HepG2 (cell line): ENCODE data around the gene UBE2N. TPM values are rescaled to one million over a fixed set of nuclear protein-coding genes. Genes with fewer than 3 reads are reported as not detected.

Experiments used
- ATAC-seq: fragments of 200-7000 bp; cut with Tn5 transposase; 3 replicates; pipeline ENCODE4 v1.9.1; 2020; ENCODE audit warnings: mild to moderate bottlenecking, moderate library complexity
- BruUV-seq: library from RNA; stranded (reverse); fragments of 400-500 nt; replicated peaks from 2 replicates; lab custom pipeline; 2021; lab: Mats Ljungman, UMichigan
- CTCF ChIA-PET: fragments of 300-600 bp; formaldehyde crosslinking; extraction: SDS; loops from one replicate; lab custom pipeline; 2021; ENCODE audit warnings: low total read pairs, inconsistent platforms, low intra/inter-chr PET ratio; lab: Yijun Ruan, JAX
- POLR2A ChIA-PET: fragments of 350-600 bp; sonication (Branson Sonifier 250); formaldehyde crosslinking; loops from one replicate; lab custom pipeline; 2020; ENCODE audit warnings: antibody characterized with exemption, inconsistent platforms; lab: Yijun Ruan, JAX
- DNase-seq: peaks from one replicate; pipeline ENCODE4 v3.0.0-alpha.2; 2015; ENCODE audit warnings: low spot score
- FAIRE-seq: peaks from 3 replicates; lab custom pipeline; 2011; peaks lifted over from hg19 to GRCh38; lab: Jason Lieb, UNC
- H2AFZ ChIP-seq: one replicate; pipeline ENCODE4 v1.6.1; 2011; ENCODE audit warnings: low read length, inconsistent platforms
- H3K27ac ChIP-seq: fragments of 300-600 bp; 3 replicates; pipeline ENCODE4 v1.8.0; 2011; ENCODE audit warnings: mixed run types, mild to moderate bottlenecking, mixed read lengths, low read length, inconsistent platforms; ENCODE audit not compliant: insufficient read depth; ENCODE audit errors: extremely low read length
- H3K27me3 ChIP-seq, 2 experiments: fragments of 200-600 bp in 1 of 2; 2 replicates in 1 of 2; 3 replicates in 1 of 2; pipeline versions ENCODE4 v1.6.0 to v1.8.0; 2011; ENCODE audit warnings: low read length in 2 of 2, mild to moderate bottlenecking in 2 of 2, moderate library complexity in 2 of 2, inconsistent platforms in 1 of 2; ENCODE audit not compliant: insufficient read depth in 2 of 2, control insufficient read depth in 1 of 2
- H3K36me3 ChIP-seq, 2 experiments: fragments of 200-600 bp in 1 of 2; replicated peaks in 1 of 2; 2 replicates in 1 of 2; 3 replicates in 1 of 2; pipeline versions ENCODE4 v1.5.1 to v1.8.0; 2011; ENCODE audit warnings: low read length in 2 of 2, inconsistent platforms in 1 of 2; ENCODE audit not compliant: insufficient read depth in 2 of 2, control insufficient read depth in 1 of 2
- H3K4me1 ChIP-seq: 2 replicates; pipeline ENCODE4 v1.5.1; 2012; ENCODE audit warnings: low read length, inconsistent platforms; ENCODE audit not compliant: insufficient read depth
- H3K4me2 ChIP-seq: 2 replicates; pipeline ENCODE4 v1.6.0; 2011; ENCODE audit warnings: low read depth, low read length, inconsistent platforms
- H3K4me3 ChIP-seq, 3 experiments: fragments of 200-600 bp in 1 of 3; sonication (generic), shearing (Covaris generic) in 1 of 3; replicated peaks in 1 of 3; 2 replicates each; pipeline ENCODE4 v1.5.1; 2011 to 2016; ENCODE audit warnings: low read length in 3 of 3, inconsistent platforms in 2 of 3, low read depth in 2 of 3, mild to moderate bottlenecking in 2 of 3, control low read depth in 1 of 3, mixed read lengths in 1 of 3; ENCODE audit not compliant: insufficient read depth in 1 of 3
- H3K79me2 ChIP-seq: one replicate; pipeline ENCODE4 v1.6.1; 2011; ENCODE audit warnings: low read length, inconsistent platforms; ENCODE audit not compliant: insufficient read depth
- H3K9ac ChIP-seq: 2 replicates; pipeline ENCODE4 v1.6.0; 2011; ENCODE audit warnings: mild to moderate bottlenecking, low read depth, low read length, inconsistent platforms; ENCODE audit not compliant: insufficient read depth
- H3K9me3 ChIP-seq: 2 replicates; pipeline ENCODE4 v1.5.1; 2012; ENCODE audit warnings: mild to moderate bottlenecking, low read length
- H4K20me1 ChIP-seq: 2 replicates; pipeline ENCODE4 v1.6.0; 2011; ENCODE audit warnings: inconsistent platforms, mild to moderate bottlenecking, low read length, moderate library complexity; ENCODE audit not compliant: insufficient read depth
- SPEN ChIP-seq: sonication (generic); formaldehyde crosslinking; IDR thresholded peaks from 2 replicates; pipeline ENCODE4 v1.5.1; 2020; ENCODE audit warnings: low read depth, mild to moderate bottlenecking, missing genetic modification reagents
- WGBS: methylation state at CpG from one replicate; pipeline ENCODE4 v1.1.6; 2017; ENCODE audit warnings: low lambda C conversion rate; 5-methylcytosine and 5-hydroxymethylcytosine counted together
- in situ Hi-C: cut with HindIII; loops from 2 replicates; pipeline ENCODE4 v1.10.0; 2017; ENCODE audit warnings: low pct_unique_long_range_greater_than_20kb; ENCODE audit not compliant: extremely low pct_ligation_motif_present
- intact Hi-C: fragments of 100-400 bp; cut with micrococcal nuclease; formaldehyde crosslinking; loops from one replicate; pipeline ENCODE4 v1.10.0; 2022; ENCODE audit not compliant: unreplicated experiment
- polyA plus RNA-seq, 8 experiments: library from polyadenylated mRNA; depleted of rRNA in 3 of 8; stranded (reverse) in 7 of 8; unstranded in 1 of 8; fragments of >200 nt; fragmentation: Illumina TruSeq in 4 of 8; extraction: Trizol in 4 of 8; gene quantifications; 2 replicates each; pipeline versions ENCODE4 v1.2.1 to v1.2.3, GENCODE V29; 2011 to 2016; ENCODE audit warnings: low read depth in 4 of 8, missing spikeins in 1 of 8, mixed read lengths in 1 of 8; ENCODE audit not compliant: insufficient read depth in 1 of 8
- total RNA-seq, 5 experiments: library from RNA; depleted of rRNA; stranded (reverse); fragments of >200 nt; fragmentation: Illumina TruSeq; extraction: Trizol; gene quantifications; 2 replicates each; pipeline ENCODE4 v1.2.3, GENCODE V29; 2016; ENCODE audit warnings: low read depth in 1 of 5
- TF ChIP-seq, protein P1 (sequence below): sonication (generic); formaldehyde crosslinking; IDR thresholded peaks from 2 replicates; pipeline ENCODE4 v1.5.0; 2020; ENCODE audit warnings: mild to moderate bottlenecking, missing genetic modification reagents, borderline replicate concordance
- TF ChIP-seq, protein P2 (sequence below): fragments of 450-650 bp; IDR thresholded peaks from 2 replicates; pipeline ENCODE4 v1.6.1; 2017
- TF ChIP-seq, protein P3 (sequence below): sonication (generic); formaldehyde crosslinking; IDR thresholded peaks from 2 replicates; pipeline ENCODE4 v1.4.0; 2020; ENCODE audit warnings: missing genetic modification reagents, borderline replicate concordance
- TF ChIP-seq, protein P4 (sequence below): sonication (generic); formaldehyde crosslinking; IDR thresholded peaks from 2 replicates; pipeline ENCODE4 v1.8.1; 2023; ENCODE audit warnings: mild to moderate bottlenecking, moderate library complexity, missing genetic modification reagents

Gene UBE2N
- total and polyA plus RNA-seq, 2 of the 13 experiments (the other 11 are each of a cell fraction or from before 2014, with no cell fraction given), result 188 to 197 TPM

DNA sequence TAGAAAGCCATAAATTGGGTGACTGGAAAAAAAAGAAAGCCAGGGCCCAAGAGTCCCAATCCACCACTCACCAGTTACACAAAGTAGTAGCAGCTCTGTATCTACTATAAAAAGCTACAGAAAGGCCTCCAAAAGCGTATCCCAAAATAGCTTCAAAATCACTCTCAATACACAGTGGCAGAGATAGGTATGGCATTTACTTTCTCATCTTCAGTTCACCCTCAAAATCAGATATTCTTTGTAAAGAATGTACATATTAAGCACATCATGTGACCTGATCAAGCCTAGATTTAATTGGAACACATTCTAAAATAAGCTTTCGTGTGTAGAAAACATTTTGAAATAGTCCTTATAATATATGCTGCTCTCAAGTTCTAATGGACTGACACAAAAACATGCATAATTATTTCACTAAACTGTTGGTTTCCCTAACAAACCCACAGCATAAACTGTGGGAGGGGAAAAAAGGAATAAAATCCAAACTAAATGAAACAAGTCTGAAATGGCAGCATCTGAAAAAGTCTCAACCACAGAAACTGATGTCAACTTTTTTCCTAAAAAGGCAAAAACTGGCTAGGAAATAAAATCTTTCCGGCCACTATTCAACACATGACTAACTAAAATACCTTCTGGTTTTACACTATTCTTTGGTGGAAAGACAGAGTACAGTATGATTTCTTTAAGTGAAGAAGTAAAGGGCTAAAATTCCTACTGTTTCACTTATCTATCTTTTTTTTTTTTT is 25.9 kb downstream of the UBE2N start:
- DNase-seq (no peak), ATAC-seq (no peak), FAIRE-seq (no peak)
- Histone ChIP-seq H3K36me3 (peaks cover 0 to 3% of the 10 kb centered on the region in 2 experiments; a peak in 2 of 5 replicates), H4K20me1 (peaks cover 78% of the 10 kb centered on the region), H3K27ac (no peak overlapping the region), H3K4me1 (peaks cover 52% of the 10 kb centered on the region), H3K9ac (no peak overlapping the region), H3K4me3 (no peak overlapping the region), H2AFZ (no peak overlapping the region), H3K4me2 (no peak overlapping the region), H3K27me3 (no peaks in the 10 kb centered on the region), H3K79me2 (peaks cover 96% of the 10 kb centered on the region), H3K9me3 (no peaks in the 10 kb centered on the region)
- ChIA-PET CTCF (no interaction called here), POLR2A (no interaction called here)
- 90% methylated on average over 3 of the region's 3 CpGs for WGBS
- no TSS peak for BruUV-seq
- intact Hi-C loops (no loop called here), in situ Hi-C loops (loop anchor here (10.0 kb wide), 1 partner anchor 631 kb away; no protein-coding TSS in a partner anchor)
- TF ChIP-seq, protein P1, sequence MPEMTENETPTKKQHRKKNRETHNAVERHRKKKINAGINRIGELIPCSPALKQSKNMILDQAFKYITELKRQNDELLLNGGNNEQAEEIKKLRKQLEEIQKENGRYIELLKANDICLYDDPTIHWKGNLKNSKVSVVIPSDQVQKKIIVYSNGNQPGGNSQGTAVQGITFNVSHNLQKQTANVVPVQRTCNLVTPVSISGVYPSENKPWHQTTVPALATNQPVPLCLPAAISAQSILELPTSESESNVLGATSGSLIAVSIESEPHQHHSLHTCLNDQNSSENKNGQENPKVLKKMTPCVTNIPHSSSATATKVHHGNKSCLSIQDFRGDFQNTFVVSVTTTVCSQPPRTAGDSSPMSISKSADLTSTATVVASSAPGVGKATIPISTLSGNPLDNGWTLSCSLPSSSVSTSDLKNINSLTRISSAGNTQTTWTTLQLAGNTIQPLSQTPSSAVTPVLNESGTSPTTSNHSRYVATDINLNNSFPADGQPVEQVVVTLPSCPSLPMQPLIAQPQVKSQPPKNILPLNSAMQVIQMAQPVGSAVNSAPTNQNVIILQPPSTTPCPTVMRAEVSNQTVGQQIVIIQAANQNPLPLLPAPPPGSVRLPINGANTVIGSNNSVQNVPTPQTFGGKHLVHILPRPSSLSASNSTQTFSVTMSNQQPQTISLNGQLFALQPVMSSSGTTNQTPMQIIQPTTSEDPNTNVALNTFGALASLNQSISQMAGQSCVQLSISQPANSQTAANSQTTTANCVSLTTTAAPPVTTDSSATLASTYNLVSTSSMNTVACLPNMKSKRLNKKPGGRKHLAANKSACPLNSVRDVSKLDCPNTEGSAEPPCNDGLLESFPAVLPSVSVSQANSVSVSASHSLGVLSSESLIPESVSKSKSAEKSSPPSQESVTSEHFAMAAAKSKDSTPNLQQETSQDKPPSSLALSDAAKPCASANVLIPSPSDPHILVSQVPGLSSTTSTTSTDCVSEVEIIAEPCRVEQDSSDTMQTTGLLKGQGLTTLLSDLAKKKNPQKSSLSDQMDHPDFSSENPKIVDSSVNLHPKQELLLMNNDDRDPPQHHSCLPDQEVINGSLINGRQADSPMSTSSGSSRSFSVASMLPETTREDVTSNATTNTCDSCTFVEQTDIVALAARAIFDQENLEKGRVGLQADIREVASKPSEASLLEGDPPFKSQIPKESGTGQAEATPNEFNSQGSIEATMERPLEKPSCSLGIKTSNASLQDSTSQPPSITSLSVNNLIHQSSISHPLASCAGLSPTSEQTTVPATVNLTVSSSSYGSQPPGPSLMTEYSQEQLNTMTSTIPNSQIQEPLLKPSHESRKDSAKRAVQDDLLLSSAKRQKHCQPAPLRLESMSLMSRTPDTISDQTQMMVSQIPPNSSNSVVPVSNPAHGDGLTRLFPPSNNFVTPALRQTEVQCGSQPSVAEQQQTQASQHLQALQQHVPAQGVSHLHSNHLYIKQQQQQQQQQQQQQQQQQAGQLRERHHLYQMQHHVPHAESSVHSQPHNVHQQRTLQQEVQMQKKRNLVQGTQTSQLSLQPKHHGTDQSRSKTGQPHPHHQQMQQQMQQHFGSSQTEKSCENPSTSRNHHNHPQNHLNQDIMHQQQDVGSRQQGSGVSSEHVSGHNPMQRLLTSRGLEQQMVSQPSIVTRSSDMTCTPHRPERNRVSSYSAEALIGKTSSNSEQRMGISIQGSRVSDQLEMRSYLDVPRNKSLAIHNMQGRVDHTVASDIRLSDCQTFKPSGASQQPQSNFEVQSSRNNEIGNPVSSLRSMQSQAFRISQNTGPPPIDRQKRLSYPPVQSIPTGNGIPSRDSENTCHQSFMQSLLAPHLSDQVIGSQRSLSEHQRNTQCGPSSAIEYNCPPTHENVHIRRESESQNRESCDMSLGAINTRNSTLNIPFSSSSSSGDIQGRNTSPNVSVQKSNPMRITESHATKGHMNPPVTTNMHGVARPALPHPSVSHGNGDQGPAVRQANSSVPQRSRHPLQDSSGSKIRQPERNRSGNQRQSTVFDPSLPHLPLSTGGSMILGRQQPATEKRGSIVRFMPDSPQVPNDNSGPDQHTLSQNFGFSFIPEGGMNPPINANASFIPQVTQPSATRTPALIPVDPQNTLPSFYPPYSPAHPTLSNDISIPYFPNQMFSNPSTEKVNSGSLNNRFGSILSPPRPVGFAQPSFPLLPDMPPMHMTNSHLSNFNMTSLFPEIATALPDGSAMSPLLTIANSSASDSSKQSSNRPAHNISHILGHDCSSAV (CRISPR knock-in tag), result no peak
- TF ChIP-seq, protein P2, sequence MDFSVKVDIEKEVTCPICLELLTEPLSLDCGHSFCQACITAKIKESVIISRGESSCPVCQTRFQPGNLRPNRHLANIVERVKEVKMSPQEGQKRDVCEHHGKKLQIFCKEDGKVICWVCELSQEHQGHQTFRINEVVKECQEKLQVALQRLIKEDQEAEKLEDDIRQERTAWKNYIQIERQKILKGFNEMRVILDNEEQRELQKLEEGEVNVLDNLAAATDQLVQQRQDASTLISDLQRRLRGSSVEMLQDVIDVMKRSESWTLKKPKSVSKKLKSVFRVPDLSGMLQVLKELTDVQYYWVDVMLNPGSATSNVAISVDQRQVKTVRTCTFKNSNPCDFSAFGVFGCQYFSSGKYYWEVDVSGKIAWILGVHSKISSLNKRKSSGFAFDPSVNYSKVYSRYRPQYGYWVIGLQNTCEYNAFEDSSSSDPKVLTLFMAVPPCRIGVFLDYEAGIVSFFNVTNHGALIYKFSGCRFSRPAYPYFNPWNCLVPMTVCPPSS, result no peak
- no peak for TF ChIP-seq SPEN (CRISPR knock-in tag)
- TF ChIP-seq, protein P3, sequence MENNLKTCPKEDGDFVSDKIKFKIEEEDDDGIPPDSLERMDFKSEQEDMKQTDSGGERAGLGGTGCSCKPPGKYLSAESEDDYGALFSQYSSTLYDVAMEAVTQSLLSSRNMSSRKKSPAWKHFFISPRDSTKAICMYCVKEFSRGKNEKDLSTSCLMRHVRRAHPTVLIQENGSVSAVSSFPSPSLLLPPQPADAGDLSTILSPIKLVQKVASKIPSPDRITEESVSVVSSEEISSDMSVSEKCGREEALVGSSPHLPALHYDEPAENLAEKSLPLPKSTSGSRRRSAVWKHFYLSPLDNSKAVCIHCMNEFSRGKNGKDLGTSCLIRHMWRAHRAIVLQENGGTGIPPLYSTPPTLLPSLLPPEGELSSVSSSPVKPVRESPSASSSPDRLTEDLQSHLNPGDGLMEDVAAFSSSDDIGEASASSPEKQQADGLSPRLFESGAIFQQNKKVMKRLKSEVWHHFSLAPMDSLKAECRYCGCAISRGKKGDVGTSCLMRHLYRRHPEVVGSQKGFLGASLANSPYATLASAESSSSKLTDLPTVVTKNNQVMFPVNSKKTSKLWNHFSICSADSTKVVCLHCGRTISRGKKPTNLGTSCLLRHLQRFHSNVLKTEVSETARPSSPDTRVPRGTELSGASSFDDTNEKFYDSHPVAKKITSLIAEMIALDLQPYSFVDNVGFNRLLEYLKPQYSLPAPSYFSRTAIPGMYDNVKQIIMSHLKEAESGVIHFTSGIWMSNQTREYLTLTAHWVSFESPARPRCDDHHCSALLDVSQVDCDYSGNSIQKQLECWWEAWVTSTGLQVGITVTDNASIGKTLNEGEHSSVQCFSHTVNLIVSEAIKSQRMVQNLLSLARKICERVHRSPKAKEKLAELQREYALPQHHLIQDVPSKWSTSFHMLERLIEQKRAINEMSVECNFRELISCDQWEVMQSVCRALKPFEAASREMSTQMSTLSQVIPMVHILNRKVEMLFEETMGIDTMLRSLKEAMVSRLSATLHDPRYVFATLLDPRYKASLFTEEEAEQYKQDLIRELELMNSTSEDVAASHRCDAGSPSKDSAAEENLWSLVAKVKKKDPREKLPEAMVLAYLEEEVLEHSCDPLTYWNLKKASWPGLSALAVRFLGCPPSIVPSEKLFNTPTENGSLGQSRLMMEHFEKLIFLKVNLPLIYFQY, result no peak
- TF ChIP-seq, protein P4, sequence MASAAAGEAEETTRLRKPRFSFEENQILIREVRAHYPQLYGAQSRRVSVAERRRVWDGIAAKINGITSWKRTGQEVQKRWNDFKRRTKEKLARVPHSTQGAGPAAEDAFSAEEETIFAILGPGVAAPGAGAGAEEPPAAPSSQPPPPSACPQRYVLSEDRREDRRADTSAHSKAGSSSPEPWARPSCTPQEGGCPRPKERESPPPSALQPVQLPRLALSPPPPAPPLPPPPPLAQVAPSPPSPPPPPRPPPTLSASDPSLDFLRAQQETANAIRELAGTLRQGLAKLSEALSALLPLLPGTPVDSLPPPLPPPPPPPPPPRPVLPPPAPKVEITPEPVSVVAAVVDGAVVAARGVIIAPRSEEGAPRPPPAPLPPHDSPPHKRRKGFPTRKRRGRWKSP (CRISPR knock-in tag), result no peak
